ENCODE measurements around the gene ALDH3A1.

Gene ALDH3A1

DNA sequence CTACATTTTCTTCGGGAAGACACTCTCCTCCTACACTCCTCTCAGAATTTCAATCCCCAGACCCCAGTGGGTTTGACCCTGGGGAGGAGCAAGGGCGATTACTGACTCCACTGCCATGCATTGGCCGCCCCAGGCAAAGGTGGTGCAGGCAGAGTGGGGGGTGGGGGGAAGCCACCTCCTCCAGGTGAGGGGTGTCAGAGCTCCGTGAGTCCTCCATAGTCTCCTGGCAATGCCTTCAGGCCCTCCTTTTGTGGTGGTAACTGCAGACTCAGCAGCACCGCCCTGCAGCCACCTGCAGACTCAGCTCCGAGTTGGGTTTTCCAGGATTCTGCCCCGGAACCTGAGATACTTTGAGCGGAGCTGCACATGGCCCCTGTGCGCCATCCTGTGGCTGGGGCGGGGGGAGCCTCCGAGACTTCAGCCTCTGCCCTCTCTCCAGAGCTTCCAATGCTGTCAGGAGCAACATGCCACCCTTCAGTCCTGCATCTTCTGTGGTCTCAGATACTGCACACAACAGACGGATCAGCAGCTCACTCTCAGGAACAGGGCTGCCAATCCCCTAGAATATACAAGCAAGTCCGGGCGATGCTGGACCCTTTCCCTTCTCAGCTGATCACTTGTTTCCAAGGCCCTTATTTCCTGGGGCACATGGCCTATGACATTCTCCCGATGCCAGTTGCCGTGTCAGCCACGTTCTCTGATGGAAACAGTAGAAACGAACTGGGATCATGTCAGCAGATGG lies 29.3 kb downstream of the ALDH3A1 start:
- DNase-seq = no peak

DNA sequence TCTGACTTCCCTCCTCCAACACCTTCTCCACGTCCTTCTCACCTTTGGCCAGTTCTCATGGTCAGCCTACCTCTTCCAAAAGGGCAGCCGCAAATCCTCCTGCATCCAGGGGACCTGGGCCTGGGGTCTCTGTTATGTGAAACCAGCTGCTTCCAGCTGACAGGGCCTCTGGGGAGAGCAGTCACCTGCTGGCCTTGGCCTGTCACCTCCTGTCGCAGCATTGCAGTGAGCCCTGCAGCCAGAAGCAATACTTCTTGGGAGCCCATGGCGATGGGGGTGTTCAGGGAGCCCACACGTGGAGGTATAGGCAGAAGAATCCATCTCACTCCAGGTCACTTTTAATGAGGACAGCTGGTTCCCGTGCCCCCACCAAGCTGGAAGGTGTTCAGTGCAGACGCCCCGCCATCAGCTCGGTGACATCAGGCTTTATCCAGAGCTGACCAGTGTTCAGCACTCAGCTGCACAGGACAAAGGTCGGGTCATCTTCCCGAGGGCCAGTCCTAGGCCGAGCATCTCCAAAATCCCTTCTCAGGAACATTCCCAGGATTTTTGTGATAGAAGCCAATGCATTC lies 30.0 kb downstream of the ALDH3A1 start:
- DNase-seq = no peak

GRCh38 chr17:19717411-19717908 lies 30.6 kb downstream of the ALDH3A1 start:
- no peak for DNase-seq

GRCh38 chr17:19717031-19717360 lies 31.1 kb downstream of the ALDH3A1 start:
- DNase-seq = no peak

- DNase-seq = no peak
Measured at GRCh38 chr17:19716108-19717030, 31.7 kb downstream of the ALDH3A1 start, which contains the start of gene SLC47A2. Gene SLC47A2 (minus strand): TSS chr17:19716584. CDS start chr17:19716555, 29 bp downstream.

DNA sequence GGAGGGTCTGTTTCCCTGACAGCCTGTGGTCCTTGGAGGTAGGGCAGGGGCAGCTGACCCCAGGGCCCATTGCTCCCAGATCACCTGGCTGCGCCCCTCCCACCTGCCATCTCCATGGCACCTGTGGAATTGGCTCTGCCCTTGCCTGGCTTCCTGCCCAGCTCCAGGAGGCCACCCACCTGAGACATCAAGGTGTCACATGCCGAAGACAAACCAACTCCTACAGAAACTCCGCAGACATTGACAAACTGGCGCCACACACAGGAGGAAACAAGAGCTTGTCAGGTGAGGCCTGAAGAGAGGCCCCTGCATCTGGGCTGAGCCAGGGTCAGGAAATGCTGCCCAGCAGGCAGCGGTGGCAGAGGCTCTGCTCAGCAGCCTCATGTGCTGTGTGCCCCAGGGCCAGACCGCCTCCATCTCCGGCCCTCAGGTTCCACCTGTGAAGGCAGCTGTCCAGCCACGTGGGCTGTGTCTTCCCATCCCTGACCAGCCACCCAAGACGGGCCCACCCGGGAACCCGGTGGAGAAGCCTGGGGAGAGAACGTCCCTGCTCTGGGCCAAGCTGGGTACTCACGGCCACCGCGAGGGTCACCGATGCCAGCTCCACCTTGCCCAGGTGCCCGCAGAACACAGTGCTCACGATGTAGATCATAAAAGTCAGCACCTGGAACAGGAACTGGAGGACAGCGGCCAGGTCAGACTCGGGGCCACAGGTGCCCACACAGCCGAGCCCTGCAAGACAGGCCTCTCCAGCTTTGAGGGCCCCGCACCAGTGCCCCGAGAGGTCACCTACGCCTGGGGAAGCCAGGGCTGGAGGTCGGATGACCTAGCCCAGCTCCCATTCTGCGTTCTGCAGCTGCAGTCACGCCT lies 33.3 kb downstream of the ALDH3A1 start:
- DNase-seq = no peak

GRCh38 chr17:19713901-19714361 lies 34.2 kb downstream of the ALDH3A1 start:
- no peak for DNase-seq

GRCh38 chr17:19713462-19713861 lies 34.6 kb downstream of the ALDH3A1 start:
- no peak for DNase-seq

DNA sequence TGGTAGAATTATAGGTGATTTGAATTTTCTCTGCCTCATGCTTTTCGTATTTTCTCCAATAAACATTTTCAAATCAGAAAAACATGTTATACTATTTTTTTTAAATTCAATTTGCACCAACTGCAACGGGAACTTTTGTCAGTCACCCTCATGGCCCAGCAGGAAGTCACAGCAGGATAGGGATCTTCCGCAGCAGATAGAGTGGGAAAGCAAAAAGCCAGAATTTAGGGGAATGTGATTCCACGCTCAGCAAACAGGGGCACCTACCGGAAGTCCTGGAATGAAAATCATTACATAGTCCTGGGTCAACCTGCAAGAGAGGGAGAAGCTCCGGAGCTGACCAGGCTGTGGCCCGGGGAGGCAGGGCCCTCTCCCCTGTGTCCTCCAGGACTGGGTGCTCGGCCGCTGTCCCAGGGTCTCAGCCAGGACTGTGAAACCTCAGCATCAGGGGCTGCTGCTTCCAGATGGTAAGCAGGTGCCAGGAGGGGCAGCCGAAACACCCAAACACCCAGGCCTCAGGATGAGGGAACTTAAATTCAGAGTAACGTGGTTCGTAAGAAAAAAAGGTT lies 35.6 kb downstream of the ALDH3A1 start:
- no peak for DNase-seq

- DNase-seq = no peak
Measured at GRCh38 chr17:19709841-19710240, 38.3 kb downstream of the ALDH3A1 start.

DNA sequence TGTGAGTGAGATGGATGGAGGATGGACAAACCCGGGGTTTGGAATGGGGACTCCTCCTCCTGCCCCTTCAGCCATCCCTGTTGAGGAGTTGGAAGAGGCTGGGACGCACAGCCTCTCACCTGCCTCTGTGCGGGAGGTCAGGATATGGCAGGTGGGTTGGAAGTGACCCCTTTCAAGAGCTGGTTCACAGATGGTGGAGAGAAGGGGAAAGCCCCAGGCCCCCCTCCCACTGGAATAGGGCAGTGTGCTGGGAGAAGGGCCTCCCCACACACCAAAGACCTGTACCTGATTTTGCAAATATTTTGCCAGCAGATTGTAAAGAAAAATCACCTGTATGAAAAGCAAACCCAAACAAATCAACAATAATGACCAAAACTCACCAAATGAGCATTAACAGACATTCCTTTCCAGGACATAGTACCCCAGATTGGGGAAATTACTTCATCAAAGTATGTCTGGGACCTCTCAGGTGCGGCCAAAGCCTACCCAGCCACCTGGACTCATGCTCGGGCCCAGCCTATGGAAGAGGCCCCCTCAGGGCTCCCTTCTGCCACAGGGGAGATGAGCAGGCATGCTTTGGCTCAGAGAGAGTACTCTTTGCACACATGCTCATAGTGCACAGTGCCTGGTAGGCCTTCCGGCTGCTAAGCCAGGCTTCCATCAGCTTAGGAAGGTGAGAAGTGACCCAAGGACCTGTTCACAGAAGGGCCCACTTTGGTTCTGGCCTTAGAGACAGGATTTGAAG lies 39.5 kb downstream of the ALDH3A1 start:
- no peak for DNase-seq

DNA sequence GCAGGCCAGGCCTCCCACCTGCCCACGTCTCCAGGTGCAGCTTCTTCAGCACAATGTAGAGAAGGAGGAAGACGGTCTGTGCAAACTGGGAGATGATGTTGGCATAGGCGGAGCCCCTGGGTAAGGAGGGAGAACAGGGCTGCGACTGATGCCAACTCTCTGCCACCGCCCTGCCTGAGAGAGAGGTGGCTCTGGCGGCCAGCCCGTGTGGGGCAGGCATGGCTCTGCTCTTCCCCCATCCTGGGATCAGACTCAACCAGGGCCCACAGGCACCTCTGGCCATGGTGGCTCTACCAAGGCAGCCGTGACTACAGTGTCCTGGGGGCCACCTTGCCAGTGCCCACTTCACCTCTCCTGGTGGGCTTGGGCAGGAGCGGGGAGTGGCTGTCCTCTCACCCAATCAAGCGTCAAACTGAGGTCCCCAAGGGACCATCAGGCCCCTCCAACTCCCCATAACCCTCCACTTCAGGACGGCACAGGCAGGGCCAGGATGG lies 40.3 kb downstream of the ALDH3A1 start:
- no peak for DNase-seq

DNA sequence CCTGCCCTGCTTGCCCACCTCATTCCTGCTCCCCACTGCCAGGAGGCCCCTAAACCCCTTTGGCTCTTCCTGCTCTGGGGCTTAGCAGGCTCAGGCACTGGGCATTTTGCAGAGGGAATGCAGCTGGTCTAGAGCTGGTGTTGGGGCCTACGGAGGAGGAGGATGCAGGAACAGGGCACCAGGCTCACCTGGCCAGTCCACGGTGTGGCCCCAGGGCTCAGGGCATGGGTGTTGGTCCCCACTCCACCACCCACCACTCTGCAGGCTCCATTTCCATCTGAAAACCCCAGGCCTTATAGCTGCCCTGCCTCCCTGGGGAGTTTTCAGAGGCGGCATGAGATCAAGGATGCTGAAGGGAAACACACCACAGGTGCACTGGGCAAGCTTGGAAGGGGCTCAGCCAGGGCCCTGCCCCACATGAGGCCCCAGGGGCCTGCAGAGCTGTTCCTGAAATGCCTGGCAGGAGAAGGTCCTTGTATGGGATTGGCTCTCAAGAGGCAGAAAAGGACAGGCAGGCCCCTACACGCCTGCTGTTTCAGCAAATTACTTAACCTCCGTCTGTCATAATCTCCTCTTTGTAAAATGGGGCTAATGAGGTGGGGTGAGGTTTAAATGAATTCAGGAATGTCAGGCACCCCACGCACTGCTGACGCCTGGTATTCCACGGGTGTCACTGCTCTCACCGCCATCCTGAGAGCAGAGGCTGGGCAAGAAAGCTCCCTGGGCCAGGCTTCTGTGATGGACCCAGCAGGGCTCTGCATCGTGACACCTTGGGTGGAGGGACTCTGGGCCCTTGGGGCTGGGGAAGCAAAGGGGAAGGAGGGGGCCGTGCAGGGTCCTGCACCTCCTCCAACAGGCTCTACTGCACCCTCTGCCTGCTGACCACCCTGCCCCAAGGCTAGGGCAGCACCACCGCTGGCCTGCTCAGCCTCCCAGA lies 41.0 kb downstream of the ALDH3A1 start:
- no peak for DNase-seq

DNA sequence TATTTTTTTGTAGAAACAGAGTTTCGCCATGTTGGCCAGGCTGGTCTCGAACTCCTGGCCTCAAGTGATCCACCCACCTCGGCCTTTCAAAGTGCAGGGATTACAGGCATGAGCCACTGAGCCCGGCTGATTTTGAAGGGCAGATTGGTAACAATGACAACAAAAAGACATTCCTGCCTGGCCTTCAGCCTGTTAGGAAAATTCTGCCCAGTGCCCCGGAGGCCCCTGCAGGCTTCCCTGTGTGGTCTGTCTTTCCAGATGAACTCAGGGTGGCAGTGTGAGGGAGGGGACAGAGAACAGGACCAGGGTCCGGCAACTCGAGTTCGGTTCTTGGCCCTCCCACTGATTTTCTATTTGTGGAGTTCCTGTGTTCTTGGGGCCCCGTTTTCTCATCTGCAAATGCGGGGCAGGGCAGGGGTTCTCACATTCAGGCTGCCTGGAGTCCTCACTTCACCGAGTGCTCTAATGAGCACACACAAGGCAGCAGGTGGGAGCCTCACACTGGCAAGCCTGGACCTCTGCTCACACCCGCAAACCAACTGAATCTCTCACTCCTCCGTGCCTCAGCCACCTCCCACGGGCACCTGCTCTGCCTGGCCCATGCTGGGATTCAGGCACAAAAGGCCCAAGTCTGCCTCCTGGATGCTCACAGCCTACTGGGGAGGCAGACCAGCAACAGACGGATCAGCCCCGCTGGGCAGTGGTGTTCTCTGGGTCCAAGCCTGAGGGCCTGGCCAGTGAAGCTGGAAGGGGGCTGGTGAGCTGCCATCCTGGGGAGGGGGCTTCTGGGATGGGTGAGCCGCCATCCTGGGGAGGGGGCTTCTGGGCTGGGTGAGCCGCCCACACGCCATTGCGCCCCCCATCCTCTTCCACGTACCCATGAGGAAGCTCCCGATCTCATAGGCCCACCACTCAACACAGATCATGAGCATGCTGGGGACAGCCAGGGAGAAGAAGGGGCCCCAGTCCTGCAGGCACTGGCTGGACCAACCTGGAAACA lies 42.0 kb downstream of the ALDH3A1 start:
- DNase-seq = no peak

- DNase-seq = no peak
Measured at GRCh38 chr17:19705201-19705600, 42.9 kb downstream of the ALDH3A1 start.

GRCh38 chr17:19703828-19704613 lies 44.1 kb downstream of the ALDH3A1 start:
- no peak for DNase-seq

DNA sequence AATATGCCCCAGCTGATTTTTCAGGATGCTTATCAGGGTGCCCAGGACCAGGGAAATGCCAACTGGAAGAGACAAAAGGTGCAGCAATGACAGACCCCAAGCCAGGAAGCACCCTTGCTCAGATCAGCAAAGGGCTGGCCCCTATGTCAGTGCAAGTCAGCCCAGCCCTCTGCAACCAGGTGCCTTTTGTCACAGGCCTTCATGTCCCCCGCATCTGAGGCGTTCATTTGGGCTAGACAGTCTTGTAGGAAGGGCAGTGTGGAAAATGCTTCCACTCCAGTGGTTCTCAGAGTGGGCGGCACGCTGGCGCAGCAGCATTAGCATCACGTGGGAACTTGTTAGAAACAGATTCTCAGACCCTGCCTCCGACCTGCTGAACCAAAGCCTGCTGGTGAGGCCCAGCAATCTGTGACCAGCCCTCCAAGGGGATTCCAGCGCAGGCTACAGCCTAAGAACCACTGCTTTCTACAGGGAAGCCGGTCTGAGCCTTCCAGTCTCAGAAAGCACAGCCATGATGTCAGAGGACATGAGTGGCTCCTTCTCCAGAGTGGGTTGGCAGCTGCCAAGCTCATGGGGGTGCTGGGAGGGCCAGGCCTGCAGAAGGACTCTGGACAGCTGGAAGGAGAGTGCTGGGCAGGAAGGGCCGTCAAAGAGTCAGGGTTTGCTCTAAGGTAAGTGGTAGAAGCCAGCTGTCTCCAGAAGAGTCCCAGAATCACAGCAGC lies 44.8 kb downstream of the ALDH3A1 start:
- no peak for DNase-seq
